DMS153 treated with DMSO at 0.1 percent for 48 hours (cell line): Measurements from ENCODE around the gene DIAPH2.
"Not testable (repeated sequence)": the region's sequence is repeated elsewhere in the genome, so short reads cannot be mapped to it uniquely, and the experiment has no call there.

ENCODE experiments used
- DNase-seq: peaks from one replicate; lab custom pipeline; 2025; ENCODE audit not compliant: unreplicated experiment; lab: John Stamatoyannopoulos, UW

Gene DIAPH2

DNA sequence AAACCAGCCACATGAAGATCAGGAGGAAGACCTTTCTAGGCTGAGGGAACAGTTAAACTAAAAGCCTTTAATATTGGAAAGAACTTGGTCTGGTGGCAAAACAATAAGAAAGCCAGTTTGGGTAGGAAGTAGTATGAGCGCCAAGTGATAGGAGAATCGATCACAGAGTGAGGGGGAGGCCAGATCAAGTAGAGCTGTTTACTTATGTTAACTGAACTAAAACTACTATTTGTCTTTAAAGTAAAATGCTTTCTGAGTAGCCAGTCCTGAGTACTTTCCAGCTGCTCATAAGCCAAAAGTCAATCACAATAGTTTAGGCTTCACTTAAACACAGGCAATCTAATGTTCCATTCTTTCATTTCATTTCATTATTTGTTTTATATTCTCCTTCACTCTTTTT, 136.3 kb downstream of the DIAPH2 start:
- DNase-seq = no peak

GRCh38 chrX:96824166-96824565, 139.5 kb downstream of the DIAPH2 start:
- DNase-seq = no peak

GRCh38 chrX:96833333-96833732, 148.7 kb downstream of the DIAPH2 start:
- DNase-seq = no peak

DNA sequence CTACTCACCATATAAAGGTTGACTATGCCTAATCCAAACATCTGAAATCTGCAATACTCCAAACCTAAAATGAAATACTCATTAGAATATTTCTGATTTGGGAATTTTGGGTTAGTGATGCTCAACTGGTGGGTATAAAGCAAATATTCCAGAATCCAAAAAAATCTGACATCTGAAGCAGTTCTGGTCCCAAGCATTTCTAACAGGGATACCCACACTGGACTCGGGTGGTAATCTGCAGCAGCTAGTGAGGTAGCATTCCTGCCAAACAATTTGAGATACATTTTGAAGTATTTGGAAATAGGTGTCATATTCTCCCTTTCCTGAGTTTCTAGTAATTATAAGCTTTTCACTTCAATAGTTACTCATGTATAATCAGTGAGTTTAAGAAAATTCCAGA, 149.5 kb downstream of the DIAPH2 start:
- DNase-seq = no peak

DNA sequence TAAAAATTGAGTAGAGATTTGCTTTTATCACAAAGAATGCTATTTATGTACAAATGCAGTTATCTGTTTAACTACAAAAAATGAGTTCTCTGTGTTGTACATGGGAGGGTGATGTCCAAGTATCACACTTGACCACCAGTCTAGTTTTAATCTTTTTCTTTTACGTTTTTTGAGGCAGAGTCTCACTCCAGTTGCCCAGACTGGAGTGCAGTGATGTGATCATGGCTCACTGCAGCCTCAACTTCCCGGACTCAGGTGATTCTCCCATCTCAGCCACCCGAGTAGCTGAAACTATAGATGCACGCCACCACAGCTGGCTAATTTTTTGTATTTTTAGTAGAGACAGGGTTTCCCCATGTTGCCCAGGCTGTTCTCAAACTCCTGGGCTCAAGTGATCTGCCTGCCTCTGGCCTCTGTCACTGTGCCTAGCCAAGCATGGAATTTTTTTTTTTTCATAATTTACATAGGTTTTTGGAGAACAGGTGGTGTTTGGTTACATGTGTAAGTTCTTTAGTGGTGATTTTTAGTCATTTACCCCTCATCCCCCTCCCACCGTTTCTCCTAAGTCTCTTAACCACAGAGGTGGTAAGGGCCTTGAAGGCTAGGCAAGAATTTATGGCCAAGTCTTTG, 151.1 kb downstream of the DIAPH2 start:
- DNase-seq = no peak

DNA sequence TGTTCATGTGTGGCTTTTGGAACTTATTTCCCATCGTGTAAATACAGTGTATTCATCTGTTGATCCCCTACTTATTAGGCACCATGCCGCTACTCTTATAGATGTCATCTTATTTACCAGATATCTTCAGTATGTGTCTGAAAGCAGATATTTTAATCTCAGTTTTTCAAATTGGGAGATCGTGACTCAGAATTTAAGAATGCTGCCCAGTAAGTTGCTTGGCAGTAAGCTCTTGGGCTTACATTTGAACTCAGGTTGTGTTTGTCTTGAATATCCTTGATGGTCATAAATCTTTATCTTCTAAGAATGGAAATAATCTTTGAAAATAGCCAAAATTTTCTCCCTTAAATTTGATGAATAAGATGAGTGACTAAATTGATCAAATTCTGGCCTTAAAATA, 153.2 kb downstream of the DIAPH2 start:
- no peak for DNase-seq

GRCh38 chrX:96838537-96838936, 153.9 kb downstream of the DIAPH2 start:
- DNase-seq = no peak

GRCh38 chrX:96841325-96841724, 156.7 kb downstream of the DIAPH2 start:
- DNase-seq = no peak

DNA sequence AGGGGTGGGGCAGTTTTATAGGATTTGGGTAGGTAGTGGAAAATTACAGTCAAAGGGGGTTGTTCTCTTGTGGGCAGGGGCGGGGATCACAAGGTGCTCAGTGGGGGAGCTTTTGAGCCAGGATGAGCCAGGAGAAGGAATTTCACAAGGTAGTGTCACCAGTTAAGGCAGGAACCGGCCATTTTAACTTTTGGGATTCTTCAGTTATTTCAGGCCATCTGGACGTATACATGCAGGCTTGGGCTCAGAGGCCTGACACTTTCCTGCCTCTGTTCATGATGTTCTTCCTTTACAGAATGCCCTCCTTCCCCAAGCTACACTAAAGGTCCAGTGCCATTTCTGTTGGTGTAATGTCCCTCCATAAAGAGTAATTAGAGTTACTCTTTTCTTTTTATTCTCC, 157.2 kb downstream of the DIAPH2 start:
- DNase-seq = not testable (repeated sequence)

DNA sequence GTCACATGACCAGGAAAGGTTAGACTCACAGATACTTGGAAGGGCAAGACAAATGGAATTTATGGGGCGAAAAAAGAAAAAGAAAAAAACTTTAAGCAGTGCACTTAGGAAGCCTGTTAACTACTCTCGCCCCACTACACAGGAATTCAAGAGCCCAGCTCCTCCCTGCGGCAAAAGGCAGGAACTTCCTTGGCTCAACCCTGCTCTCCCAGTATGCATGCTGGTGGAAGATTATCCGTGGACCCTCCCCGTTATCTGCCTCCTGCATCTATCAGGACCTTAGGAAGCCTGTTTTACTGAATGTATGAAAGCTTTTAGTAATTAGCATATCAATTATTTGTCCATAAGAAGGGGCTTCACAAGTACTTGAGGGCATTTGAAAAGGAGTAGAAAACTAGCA, 158.9 kb downstream of the DIAPH2 start:
- DNase-seq = no peak

- no peak for DNase-seq
These were observed 162.2 kb downstream of the DIAPH2 start for GRCh38 chrX:96846841-96847240.

GRCh38 chrX:96859422-96859821, 174.8 kb downstream of the DIAPH2 start:
- DNase-seq = not testable (repeated sequence)

GRCh38 chrX:96861218-96861617, 176.6 kb downstream of the DIAPH2 start:
- DNase-seq = no peak

- no peak for DNase-seq
These were observed 177.0 kb downstream of the DIAPH2 start for GRCh38 chrX:96861661-96862060.

DNA sequence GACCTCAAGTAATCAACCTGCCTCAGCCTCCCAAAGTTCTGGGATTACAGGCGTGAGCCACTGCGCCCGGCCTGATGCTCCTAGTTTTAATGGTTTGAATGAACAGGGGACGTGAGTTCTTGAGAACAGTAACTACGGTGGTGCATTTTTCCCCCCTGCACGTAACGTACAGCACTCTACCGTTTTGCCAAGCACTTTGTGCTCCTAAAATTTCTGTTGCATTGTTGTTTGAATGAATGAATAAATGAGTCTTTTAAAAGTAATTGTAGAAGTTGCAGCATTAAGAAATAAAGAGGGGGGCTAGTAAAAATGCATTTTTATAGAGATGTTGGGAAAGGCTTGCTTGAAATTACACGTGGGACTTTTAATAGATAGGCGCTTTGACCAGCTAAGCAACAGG, 199.0 kb downstream of the DIAPH2 start, which contains the start of gene RPA4:
Gene RPA4 (plus strand): TSS at position 301 of the 400 bp plus-strand sequence. CDS start 403 bp downstream, outside the sequence.
- DNase-seq = no peak

- no peak for DNase-seq
These were observed 199.4 kb downstream of the DIAPH2 start for GRCh38 chrX:96884027-96884426.

DNA sequence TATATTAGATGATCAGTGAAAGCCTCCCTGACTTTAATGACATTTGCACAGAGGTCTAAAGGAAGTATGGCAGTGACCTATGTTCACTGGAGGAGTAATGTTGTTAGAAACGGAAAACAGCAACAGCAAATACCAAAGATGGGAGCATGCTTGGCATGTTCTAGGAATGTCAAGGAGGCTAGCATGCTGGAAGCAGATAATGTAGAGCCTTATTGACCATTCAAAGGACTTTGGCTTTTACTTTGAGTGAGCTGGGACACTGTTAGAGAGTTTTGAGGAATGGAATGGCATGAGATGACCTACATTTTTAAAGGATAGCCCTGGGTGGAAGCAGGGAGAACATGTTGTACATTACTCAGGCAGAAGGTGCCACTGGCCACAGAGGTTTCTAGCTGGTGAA, 205.1 kb downstream of the DIAPH2 start:
- no peak for DNase-seq

DNA sequence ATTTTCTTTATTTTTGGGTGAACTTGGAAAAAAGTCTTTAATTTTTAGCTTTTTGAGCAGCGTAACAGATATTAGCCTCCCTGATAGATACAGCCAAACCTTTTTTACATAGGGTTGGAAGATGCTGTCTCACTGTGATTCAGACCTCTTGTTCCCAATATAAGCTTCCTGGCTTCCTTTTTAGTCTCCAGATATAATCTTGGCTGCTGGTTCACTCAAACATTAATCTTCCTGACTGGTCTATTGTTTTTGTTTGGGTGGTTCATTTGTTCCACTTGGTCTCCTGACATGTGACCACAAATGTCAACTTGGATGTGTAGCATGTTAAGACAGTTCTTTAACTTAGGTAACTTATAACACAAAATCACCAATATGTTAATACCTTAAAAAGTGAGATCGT, 222.1 kb downstream of the DIAPH2 start:
- DNase-seq = no peak

- no peak for DNase-seq
These were observed 223.1 kb downstream of the DIAPH2 start for GRCh38 chrX:96907516-96908272.

- no peak for DNase-seq
These were observed 224.6 kb downstream of the DIAPH2 start for GRCh38 chrX:96909291-96909690.

DNA sequence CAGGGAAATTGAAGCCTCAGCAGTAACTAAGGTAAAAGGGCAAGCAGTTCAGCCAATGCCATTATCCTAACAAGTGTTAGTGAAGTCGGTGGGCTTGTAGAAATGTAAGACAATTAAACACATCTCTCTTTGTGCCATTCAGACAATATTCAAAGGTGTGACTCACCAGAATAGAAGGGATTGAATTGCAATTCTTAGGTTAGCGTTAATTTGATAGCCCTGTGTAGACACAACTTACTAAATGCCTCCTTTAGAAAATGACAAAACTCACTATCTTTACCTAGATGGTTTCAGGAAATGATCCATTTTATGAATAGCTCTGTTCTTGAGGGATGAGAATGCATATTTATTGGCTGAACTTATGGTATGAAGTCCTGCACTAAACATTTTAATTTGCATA, 234.2 kb downstream of the DIAPH2 start:
- DNase-seq = no peak

DNA sequence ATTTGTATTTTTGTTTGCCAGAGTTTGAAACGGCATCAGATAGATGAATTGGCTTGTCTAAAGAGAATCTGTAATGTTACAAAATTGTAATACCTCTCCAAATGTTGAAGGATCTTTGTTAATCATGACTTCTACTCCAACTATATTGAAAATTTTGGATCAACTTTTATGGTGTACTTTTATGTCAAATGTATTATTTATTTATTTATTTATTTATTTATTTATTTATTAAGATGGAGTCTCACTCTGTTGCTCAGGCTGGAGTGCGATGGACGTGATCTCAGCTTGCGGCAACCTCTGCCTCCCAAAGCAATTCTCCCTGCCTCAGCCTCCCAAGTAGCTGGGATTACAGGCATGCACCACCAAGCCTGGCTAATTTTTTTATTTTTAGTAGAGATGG, 235.0 kb downstream of the DIAPH2 start:
- no peak for DNase-seq

DNA sequence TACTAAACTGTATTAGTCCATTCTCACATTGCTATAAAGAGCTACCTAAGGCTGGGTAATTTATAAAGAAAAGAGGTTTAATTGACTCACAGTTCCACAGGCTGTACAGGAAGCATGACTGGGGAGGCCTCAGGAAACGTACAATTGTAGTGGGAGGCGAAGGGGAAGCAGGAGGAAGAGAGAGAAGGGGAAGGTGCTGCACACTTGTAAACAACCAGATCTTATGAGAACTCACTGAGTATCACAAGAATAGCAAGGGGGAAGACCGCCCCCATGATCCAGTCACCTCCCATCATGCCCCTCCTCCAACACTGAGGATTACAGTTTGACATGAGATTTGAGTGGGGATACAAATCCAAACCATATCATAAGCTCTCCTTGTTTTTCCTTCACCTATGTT, 239.9 kb downstream of the DIAPH2 start:
- DNase-seq = no peak
